Measurements from ENCODE around the gene CHN1.

DNA sequence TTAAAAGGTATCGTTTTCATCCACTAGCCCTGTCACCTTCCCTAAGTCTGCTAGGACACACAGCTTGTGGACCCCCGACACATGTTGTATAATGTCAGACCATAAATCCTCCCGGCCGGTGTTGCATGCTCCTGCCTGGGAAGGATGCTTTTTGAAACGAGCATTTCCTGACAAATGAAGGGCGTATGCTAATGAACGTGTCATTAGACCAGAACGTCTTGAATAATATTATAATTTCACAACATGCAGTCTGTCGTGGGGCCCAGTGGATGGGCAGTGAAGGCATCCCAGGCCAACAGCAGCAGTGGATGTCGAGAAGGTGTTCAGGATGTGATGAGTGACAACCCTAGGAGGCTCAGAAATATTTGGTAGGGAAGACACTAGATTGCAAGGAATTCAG, 248.4 kb downstream of the CHN1 start:
- TF ChIP-seq EZH2phosphoT487 (IDR thresholded peaks at IDR 0.05) (no peak), EZH2 (IDR thresholded peaks at IDR 0.05) (no peak)
- TF ChIP-seq, protein P1, sequence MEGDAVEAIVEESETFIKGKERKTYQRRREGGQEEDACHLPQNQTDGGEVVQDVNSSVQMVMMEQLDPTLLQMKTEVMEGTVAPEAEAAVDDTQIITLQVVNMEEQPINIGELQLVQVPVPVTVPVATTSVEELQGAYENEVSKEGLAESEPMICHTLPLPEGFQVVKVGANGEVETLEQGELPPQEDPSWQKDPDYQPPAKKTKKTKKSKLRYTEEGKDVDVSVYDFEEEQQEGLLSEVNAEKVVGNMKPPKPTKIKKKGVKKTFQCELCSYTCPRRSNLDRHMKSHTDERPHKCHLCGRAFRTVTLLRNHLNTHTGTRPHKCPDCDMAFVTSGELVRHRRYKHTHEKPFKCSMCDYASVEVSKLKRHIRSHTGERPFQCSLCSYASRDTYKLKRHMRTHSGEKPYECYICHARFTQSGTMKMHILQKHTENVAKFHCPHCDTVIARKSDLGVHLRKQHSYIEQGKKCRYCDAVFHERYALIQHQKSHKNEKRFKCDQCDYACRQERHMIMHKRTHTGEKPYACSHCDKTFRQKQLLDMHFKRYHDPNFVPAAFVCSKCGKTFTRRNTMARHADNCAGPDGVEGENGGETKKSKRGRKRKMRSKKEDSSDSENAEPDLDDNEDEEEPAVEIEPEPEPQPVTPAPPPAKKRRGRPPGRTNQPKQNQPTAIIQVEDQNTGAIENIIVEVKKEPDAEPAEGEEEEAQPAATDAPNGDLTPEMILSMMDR (IDR thresholded peaks at IDR 0.05): no peak

Data from neural progenitor cell (in vitro differentiated cells).